Measurements from ENCODE around the gene RABGEF1.
"Not testable (repeated sequence)": the region's sequence is repeated elsewhere in the genome, so short reads cannot be mapped to it uniquely, and the experiment has no call there.

GRCh38 chr7:66825538-66825937 is 85.0 kb downstream of the RABGEF1 start:
- peak in 1 of 2 donors; percentile 6 for TF ChIP-seq CTCF (IDR thresholded peaks at IDR 0.05; ENCODE audit: extremely low read depth in 1 of 2, insufficient read depth in 1 of 2, low read depth in 1 of 2, low read length in 2 of 2)
- TF ChIP-seq POLR2A (IDR thresholded peaks at IDR 0.05; ENCODE audit: low read depth, low read length); MYC (IDR thresholded peaks at IDR 0.05; ENCODE audit: low read depth, low read length); POLR2AphosphoS5 (IDR thresholded peaks at IDR 0.05; ENCODE audit: insufficient read depth, low read depth, low read length); EZH2 (IDR thresholded peaks at IDR 0.05; ENCODE audit: borderline replicate concordance, low read depth, low read length, severe bottlenecking); MAX (IDR thresholded peaks at IDR 0.05; ENCODE audit: insufficient read depth, insufficient read length); GATA2 (IDR thresholded peaks at IDR 0.05; ENCODE audit: insufficient read depth, insufficient read length, low read depth, low read length): not testable (repeated sequence)

All from endothelial cell of umbilical vein (primary cell).